ENCODE results near the gene CNOT3.

The CNOT3 gene

DNA sequence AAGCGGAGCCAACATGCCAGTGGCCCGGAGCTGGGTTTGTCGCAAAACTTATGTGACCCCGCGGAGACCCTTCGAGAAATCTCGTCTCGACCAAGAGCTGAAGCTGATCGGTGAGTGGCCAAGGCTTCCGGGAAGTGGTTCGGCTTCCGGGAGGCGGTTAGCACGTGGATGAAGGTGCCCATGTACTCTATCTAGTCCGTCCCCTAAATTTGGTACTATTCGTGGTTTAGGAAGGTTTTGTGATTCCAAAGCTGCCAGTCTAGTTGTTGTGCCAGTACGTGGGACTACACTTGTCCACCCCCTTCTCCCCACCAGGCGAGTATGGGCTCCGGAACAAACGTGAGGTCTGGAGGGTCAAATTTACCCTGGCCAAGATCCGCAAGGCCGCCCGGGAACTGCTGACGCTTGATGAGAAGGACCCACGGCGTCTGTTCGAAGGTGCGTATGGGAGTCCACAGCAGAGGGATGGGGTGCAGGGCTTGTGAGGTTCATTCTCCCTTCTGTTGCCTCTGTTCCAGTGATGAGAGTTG lies 63.7 kb downstream of the CNOT3 start:
- H3K9me3 ChIP-seq (ENCODE audit: insufficient read depth, low read length): no peaks in the 10 kb centered on the region
- H3K4me3 ChIP-seq (ENCODE audit: insufficient read length, low read depth): peak overlapping the region; percentile 91
- H3K36me3 ChIP-seq (ENCODE audit: insufficient read depth, insufficient read length, low read length): peaks cover 65% of the 10 kb centered on the region
- TF ChIP-seq ZNF274 (IDR thresholded peaks at IDR 0.05; ENCODE audit: low read depth, low read length): no peak
- no peak for TF ChIP-seq YY1 (IDR thresholded peaks at IDR 0.05; ENCODE audit: insufficient read depth, insufficient read length)
- no peak for TF ChIP-seq SUZ12 (IDR thresholded peaks at IDR 0.05; ENCODE audit: extremely low read depth, insufficient read depth, insufficient read length)
- H3K9ac ChIP-seq (ENCODE audit: insufficient read length, low read depth): peak overlapping the region; percentile 98
- no peaks in the 10 kb centered on the region for H3K27me3 ChIP-seq (ENCODE audit: insufficient read depth, insufficient read length)
- H3K4me1 ChIP-seq (ENCODE audit: insufficient read depth, insufficient read length): peaks cover 7% of the 10 kb centered on the region
- DNase-seq (ENCODE audit: low read depth, low spot score): no peak

DNA sequence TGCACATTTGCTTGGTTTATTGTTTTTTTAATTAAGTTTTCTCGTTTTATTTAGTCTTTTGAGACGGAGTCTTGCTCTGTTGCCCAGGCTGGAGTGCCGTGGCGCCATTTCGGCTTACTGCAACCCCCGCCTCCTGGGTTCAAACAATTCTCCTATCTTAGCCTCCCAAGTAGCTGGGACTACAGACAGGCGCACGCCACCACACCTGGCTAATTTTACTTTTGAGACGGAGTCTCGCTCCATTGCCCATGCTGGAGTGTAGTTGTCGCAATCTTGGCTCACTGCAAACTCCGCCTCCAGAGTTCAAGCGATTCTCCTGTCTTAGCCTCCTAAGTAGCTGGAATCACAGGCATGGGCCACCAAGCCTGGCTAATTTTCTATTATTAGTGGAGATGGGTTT lies 64.4 kb downstream of the CNOT3 start:
- H3K4me1 ChIP-seq (ENCODE audit: insufficient read depth, insufficient read length): peaks cover 13% of the 10 kb centered on the region

DNA sequence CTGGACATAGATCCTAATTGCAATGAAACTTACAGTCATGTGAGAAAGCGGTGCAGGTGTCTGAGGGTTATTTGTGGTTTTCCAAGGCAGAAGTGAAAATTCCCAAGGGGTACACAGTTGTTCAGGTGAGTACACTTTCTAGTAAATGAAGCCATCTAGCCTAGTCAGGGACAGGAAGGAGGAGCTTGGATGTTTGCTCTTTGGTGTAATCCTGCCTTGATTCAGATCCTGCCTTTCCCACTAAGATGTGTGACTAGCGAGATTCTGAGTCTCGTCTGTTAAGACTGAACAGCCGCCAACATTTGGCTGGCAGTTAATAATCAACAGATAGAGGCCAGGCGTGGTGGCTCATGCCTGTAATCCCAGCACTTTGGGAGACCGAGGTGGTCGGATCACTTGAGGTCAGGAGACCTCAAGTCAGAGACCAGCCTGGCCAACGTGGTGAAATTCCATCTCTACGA lies 65.6 kb downstream of the CNOT3 start:
- peaks cover 79% of the 10 kb centered on the region for H3K36me3 ChIP-seq (ENCODE audit: insufficient read depth, insufficient read length, low read length)
- no peak for DNase-seq (ENCODE audit: low read depth, low spot score)
- no peak for TF ChIP-seq SUZ12 (IDR thresholded peaks at IDR 0.05; ENCODE audit: extremely low read depth, insufficient read depth, insufficient read length)
- TF ChIP-seq YY1 (IDR thresholded peaks at IDR 0.05; ENCODE audit: insufficient read depth, insufficient read length): no peak
- no peak for TF ChIP-seq ZNF274 (IDR thresholded peaks at IDR 0.05; ENCODE audit: low read depth, low read length)
- H3K4me1 ChIP-seq (ENCODE audit: insufficient read depth, insufficient read length): peaks cover 19% of the 10 kb centered on the region
- H3K9ac ChIP-seq (ENCODE audit: insufficient read length, low read depth): peak overlapping the region; percentile 98
- H3K4me3 ChIP-seq (ENCODE audit: insufficient read length, low read depth): peak overlapping the region; percentile 91
- H3K27me3 ChIP-seq (ENCODE audit: insufficient read depth, insufficient read length): no peaks in the 10 kb centered on the region
- H3K9me3 ChIP-seq (ENCODE audit: insufficient read depth, low read length): no peaks in the 10 kb centered on the region

More for the DNA sequence above, 64.4 kb downstream of the CNOT3 start:
- TF ChIP-seq ZNF274 (IDR thresholded peaks at IDR 0.05; ENCODE audit: low read depth, low read length): no peak
- no peak for TF ChIP-seq YY1 (IDR thresholded peaks at IDR 0.05; ENCODE audit: insufficient read depth, insufficient read length)
- TF ChIP-seq SUZ12 (IDR thresholded peaks at IDR 0.05; ENCODE audit: extremely low read depth, insufficient read depth, insufficient read length): no peak
- peaks cover 71% of the 10 kb centered on the region for H3K36me3 ChIP-seq (ENCODE audit: insufficient read depth, insufficient read length, low read length)
- no peak for DNase-seq (ENCODE audit: low read depth, low spot score)
- H3K4me3 ChIP-seq (ENCODE audit: insufficient read length, low read depth): peak overlapping the region; percentile 91
- no peaks in the 10 kb centered on the region for H3K9me3 ChIP-seq (ENCODE audit: insufficient read depth, low read length)
- no peaks in the 10 kb centered on the region for H3K27me3 ChIP-seq (ENCODE audit: insufficient read depth, insufficient read length)
- H3K9ac ChIP-seq (ENCODE audit: insufficient read length, low read depth): peak overlapping the region; percentile 98

DNA sequence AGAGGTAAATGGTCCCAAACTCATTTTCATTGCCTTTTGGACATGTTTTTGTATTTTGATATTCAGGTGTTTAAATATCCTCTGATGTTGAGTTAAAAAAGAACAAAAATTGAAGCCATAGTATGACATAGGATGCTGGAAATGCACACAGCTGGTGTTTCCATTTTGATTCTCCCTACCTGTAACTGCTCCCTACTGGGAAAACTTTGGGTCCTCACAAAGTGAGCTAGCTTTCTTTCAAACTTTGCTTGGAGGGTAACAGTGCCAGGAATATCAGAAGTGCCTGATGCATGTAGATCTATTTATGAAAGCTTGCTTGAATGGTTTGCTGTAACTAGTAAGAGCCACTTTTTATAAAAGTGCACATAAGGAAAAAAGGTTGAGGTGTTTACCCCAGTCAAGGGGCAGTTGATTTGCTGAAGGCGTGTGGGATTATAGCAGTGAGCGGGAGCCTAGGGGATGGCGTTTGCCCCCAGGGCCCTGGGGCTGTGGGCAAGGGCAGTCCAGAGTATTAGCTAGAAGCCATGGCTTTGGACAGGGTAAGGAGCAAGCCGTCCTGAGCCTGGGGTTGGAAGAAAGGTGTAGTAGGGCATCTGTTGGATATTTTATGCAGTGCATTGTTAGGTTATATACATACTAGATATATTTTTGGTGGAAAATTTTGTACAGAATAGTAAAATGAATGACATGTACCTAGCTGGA lies 67.4 kb downstream of the CNOT3 start:
- no peak for DNase-seq (ENCODE audit: low read depth, low spot score)
- no peaks in the 10 kb centered on the region for H3K27me3 ChIP-seq (ENCODE audit: insufficient read depth, insufficient read length)
- H3K36me3 ChIP-seq (ENCODE audit: insufficient read depth, insufficient read length, low read length): peaks cover 87% of the 10 kb centered on the region
- H3K4me1 ChIP-seq (ENCODE audit: insufficient read depth, insufficient read length): peaks cover 25% of the 10 kb centered on the region
- peak overlapping the region; percentile 36 for H3K9ac ChIP-seq (ENCODE audit: insufficient read length, low read depth)
- no peaks in the 10 kb centered on the region for H3K9me3 ChIP-seq (ENCODE audit: insufficient read depth, low read length)
- no peak overlapping the region for H3K4me3 ChIP-seq (ENCODE audit: insufficient read length, low read depth)
- TF ChIP-seq SUZ12 (IDR thresholded peaks at IDR 0.05; ENCODE audit: extremely low read depth, insufficient read depth, insufficient read length): no peak
- no peak for TF ChIP-seq ZNF274 (IDR thresholded peaks at IDR 0.05; ENCODE audit: low read depth, low read length)
- no peak for TF ChIP-seq YY1 (IDR thresholded peaks at IDR 0.05; ENCODE audit: insufficient read depth, insufficient read length)

Measured in NT2/D1 (cell line).